PFSK-1 (cell line): ENCODE data around the gene TBCD.

Experiments
- POLR2AphosphoS5 ChIP-seq: IDR thresholded peaks from 2 replicates; pipeline ENCODE4 v1.6.1; 2012; ENCODE audit warnings: low read depth, mild to moderate bottlenecking, control low read depth, low read length, moderate library complexity
- REST ChIP-seq, 2 experiments: IDR thresholded peaks; 2 replicates each; pipeline versions ENCODE4 v1.6.1 to v1.8.0; 2011 to 2012; ENCODE audit warnings: low read depth in 2 of 2, low read length in 2 of 2, control low read depth in 1 of 2, inconsistent platforms in 1 of 2, mild to moderate bottlenecking in 1 of 2, moderate library complexity in 1 of 2; ENCODE audit not compliant: insufficient read depth in 1 of 2
- SIN3A ChIP-seq: IDR thresholded peaks from 2 replicates; pipeline ENCODE4 v1.6.1; 2012; ENCODE audit warnings: mild to moderate bottlenecking, low read length, moderate library complexity, borderline replicate concordance; ENCODE audit not compliant: insufficient read depth
- TAF1 ChIP-seq: IDR thresholded peaks from 2 replicates; pipeline ENCODE4 v1.6.1; 2012; ENCODE audit warnings: low read length, control low read depth, borderline replicate concordance; ENCODE audit not compliant: insufficient read depth

GRCh38 chr17:82729479-82730260 lies 22.2 kb upstream of the TBCD start:
- TF ChIP-seq TAF1 (no peak), SIN3A (no peak), REST (IDR thresholded peaks at IDR 0.05; ENCODE audit: insufficient read depth in 1 of 2, low read depth in 2 of 2, low read length in 2 of 2) (no peak), POLR2AphosphoS5 (no peak)
